HL-60 (cell line): Measurements from ENCODE around the gene KIRREL1.

Experiments
- DNase-seq, 2 experiments: peaks; one replicate each; pipeline ENCODE4 v3.0.0-alpha.2; 2010 to 2020; ENCODE audit warnings: low read depth in 1 of 2, low spot score in 1 of 2
- H3K27ac ChIP-seq: fragments of 250-450 bp; sonication (Bioruptor Pico); replicated peaks from 2 replicates; pipeline ENCODE4 v1.5.1; 2020; ENCODE audit warnings: mild to moderate bottlenecking, moderate library complexity
- H3K27me3 ChIP-seq: fragments of 250-450 bp; sonication (Bioruptor Pico); 2 replicates; pipeline ENCODE4 v1.5.1; 2021; ENCODE audit warnings: mild to moderate bottlenecking, moderate library complexity; ENCODE audit not compliant: insufficient read depth, poor library complexity, severe bottlenecking
- H3K4me3 ChIP-seq: replicated peaks from 2 replicates; pipeline ENCODE4 v1.5.1; 2011; ENCODE audit warnings: mild to moderate bottlenecking, control low read depth, low read length; ENCODE audit not compliant: insufficient read depth
- CTCF ChIP-seq: IDR thresholded peaks from one replicate; pipeline ENCODE4 v1.5.1; 2011; ENCODE audit warnings: low read length, control low read depth, inconsistent platforms; ENCODE audit not compliant: insufficient read depth
- GABPA ChIP-seq: IDR thresholded peaks from 2 replicates; pipeline ENCODE4 v1.6.1; 2012; ENCODE audit warnings: low read depth
- POLR2AphosphoS5 ChIP-seq: IDR thresholded peaks from 2 replicates; pipeline ENCODE4 v1.6.1; 2012; ENCODE audit warnings: low read depth
- REST ChIP-seq: IDR thresholded peaks from 2 replicates; pipeline ENCODE4 v1.6.1; 2012; ENCODE audit warnings: low read depth; ENCODE audit not compliant: insufficient replicate concordance
- SPI1 ChIP-seq: IDR thresholded peaks from 2 replicates; pipeline ENCODE4 v1.6.1; 2012; ENCODE audit warnings: low read depth, mild to moderate bottlenecking, borderline replicate concordance

KIRREL1 gene

GRCh38 chr1:158037008-158037865 lies 43.8 kb downstream of the KIRREL1 start:
- H3K27ac ChIP-seq = no peak overlapping the region
- H3K27me3 ChIP-seq = peaks cover 3% of the 10 kb centered on the region
- DNase-seq = no peak
- TF ChIP-seq SPI1 (no peak), POLR2AphosphoS5 (no peak), CTCF (no peak), REST (no peak), GABPA (no peak)
- H3K4me3 ChIP-seq = no peak overlapping the region

GRCh38 chr1:158037866-158038359 lies 44.5 kb downstream of the KIRREL1 start:
- TF ChIP-seq CTCF (no peak), GABPA (no peak)
- peaks cover 3% of the 10 kb centered on the region for H3K27me3 ChIP-seq
- DNase-seq = no peak
- H3K4me3 ChIP-seq = no peak overlapping the region
- H3K27ac ChIP-seq = no peak overlapping the region

GRCh38 chr1:158038793-158039192 lies 45.3 kb downstream of the KIRREL1 start:
- peaks cover 3% of the 10 kb centered on the region for H3K27me3 ChIP-seq
- no peak for TF ChIP-seq GABPA
- no peak for TF ChIP-seq SPI1
- no peak for TF ChIP-seq REST
- TF ChIP-seq POLR2AphosphoS5 = no peak
- TF ChIP-seq CTCF = no peak
- no peak overlapping the region for H3K27ac ChIP-seq
- no peak for DNase-seq
- no peak overlapping the region for H3K4me3 ChIP-seq

- DNase-seq = no peak
- Histone ChIP-seq H3K4me3 (no peak overlapping the region), H3K27me3 (peaks cover 3% of the 10 kb centered on the region), H3K27ac (no peak overlapping the region)
- TF ChIP-seq SPI1 (no peak), POLR2AphosphoS5 (no peak)
Measured at GRCh38 chr1:158039380-158039779, 45.9 kb downstream of the KIRREL1 start.
